ENCODE data around the gene ZYG11B.
"Not testable (repeated sequence)": the region's sequence is repeated elsewhere in the genome, so short reads cannot be mapped to it uniquely, and the experiment has no call there.

Gene ZYG11B

GRCh38 chr1:52869727-52870126, 143.5 kb downstream of the ZYG11B start:
- 93 to 99% methylated on average over 11 to 14 of the region's 29 CpGs for WGBS, 2 experiments
- H3K27me3 ChIP-seq (ENCODE audit: control insufficient read depth, insufficient read depth, low read length, poor library complexity, severe bottlenecking); H3K27ac ChIP-seq (ENCODE audit: insufficient read depth, low read depth, low read length, poor library complexity, severe bottlenecking); H3K4me1 ChIP-seq (ENCODE audit: control insufficient read depth, insufficient read depth, low read length); H3K4me3 ChIP-seq (ENCODE audit: insufficient read depth, low read depth, low read length); H3K9me3 ChIP-seq (ENCODE audit: control insufficient read depth, low read length); H3K36me3 ChIP-seq (ENCODE audit: control insufficient read depth, insufficient read depth, low read length): not testable (repeated sequence)

GRCh38 chr1:52876843-52877242, 150.6 kb downstream of the ZYG11B start:
- H3K4me1 ChIP-seq (ENCODE audit: control insufficient read depth, insufficient read depth, low read length) = no peaks in the 10 kb centered on the region
- no peaks in the 10 kb centered on the region for H3K36me3 ChIP-seq (ENCODE audit: control insufficient read depth, insufficient read depth, low read length)
- 64 to 84% methylated on average over 2 of the region's 2 CpGs for WGBS, 2 experiments
- no peak overlapping the region for H3K4me3 ChIP-seq (ENCODE audit: insufficient read depth, low read depth, low read length)
- H3K27ac ChIP-seq (ENCODE audit: insufficient read depth, low read depth, low read length, poor library complexity, severe bottlenecking) = no peak overlapping the region
- H3K9me3 ChIP-seq (ENCODE audit: control insufficient read depth, low read length) = no peaks in the 10 kb centered on the region
- no peaks in the 10 kb centered on the region for H3K27me3 ChIP-seq (ENCODE audit: control insufficient read depth, insufficient read depth, low read length, poor library complexity, severe bottlenecking)
